ENCODE results near the gene ACTL8. TPM values are rescaled to one million over a fixed set of nuclear protein-coding genes. Genes with fewer than 3 reads are reported as not detected.

The ACTL8 gene
- total RNA-seq, 1 experiment from 2014 or later, result 0.69 TPM

- ATAC-seq, result no peak
- Histone ChIP-seq H3K4me3 (replicated peaks in 1 of 2; ENCODE audit: low read depth in 1 of 2, low read length in 2 of 2) (no peak overlapping the region), H3K79me2 (ENCODE audit: insufficient read depth, low read length) (no peaks in the 10 kb centered on the region), H2AFZ (ENCODE audit: low read depth, low read length, poor library complexity, severe bottlenecking) (no peak overlapping the region), H3K9me2 (ENCODE audit: insufficient read depth) (no peaks in the 10 kb centered on the region), H3K4me1 (ENCODE audit: control insufficient read depth in 1 of 2, insufficient read depth in 2 of 2, low read length in 2 of 2) (peaks cover 0 to 9% of the 10 kb centered on the region in 2 experiments; a peak in 1 of 4 replicates), H3K36me3 (ENCODE audit: control insufficient read depth in 1 of 2, insufficient read depth in 2 of 2, low read length in 2 of 2) (no peaks in the 10 kb centered on the region), H4K20me1 (ENCODE audit: insufficient read depth) (no peaks in the 10 kb centered on the region), H3K27me3 (ENCODE audit: insufficient read depth, low read length) (no peaks in the 10 kb centered on the region), H3K9ac (ENCODE audit: low read length) (no peak overlapping the region), H3K27ac (ENCODE audit: low read depth, low read length) (no peak overlapping the region), H3K9me3 (ENCODE audit: control insufficient read depth in 1 of 2, insufficient read depth in 1 of 2, low read depth in 1 of 2, low read length in 2 of 2) (no peaks in the 10 kb centered on the region), H3K4me2 (ENCODE audit: low read length) (no peak overlapping the region)
- ChIA-PET RAD21 (ENCODE audit: low non-redundant PET in 1 of 2, low total read pairs in 2 of 2, uncharacterized antibody in 2 of 2, unreplicated experiment in 2 of 2) (no interaction called here), CTCF (no interaction called here), POLR2A (no interaction called here)
- TF ChIP-seq EZH2 (IDR thresholded peaks at IDR 0.05) (no peak), YY1 (IDR thresholded peaks at IDR 0.05; ENCODE audit: extremely low read depth, insufficient replicate concordance, low read depth, low read length) (no peak), POLR2A (IDR thresholded peaks at IDR 0.05; ENCODE audit: borderline replicate concordance, extremely low read depth, insufficient read depth, insufficient read length) (no peak), ATF3 (IDR thresholded peaks at IDR 0.05) (no peak), SIN3A (IDR thresholded peaks at IDR 0.05; ENCODE audit: low read depth) (no peak), MAX (IDR thresholded peaks at IDR 0.05) (no peak), POLR2AphosphoS5 (IDR thresholded peaks at IDR 0.05; ENCODE audit: low read depth, low read length) (no peak), TCF7L2 (IDR thresholded peaks at IDR 0.05; ENCODE audit: borderline replicate concordance, extremely low read depth, insufficient read depth, insufficient read length) (no peak), JUND (IDR thresholded peaks at IDR 0.05) (no peak), ZBTB33 (IDR thresholded peaks at IDR 0.05; ENCODE audit: extremely low read depth, insufficient replicate concordance, low read length) (no peak), EZH2phosphoT487 (IDR thresholded peaks at IDR 0.05; ENCODE audit: borderline replicate concordance) (no peak), REST (IDR thresholded peaks at IDR 0.05; ENCODE audit: low read depth) (no peak), SRF (IDR thresholded peaks at IDR 0.05; ENCODE audit: low read depth) (no peak), EGR1 (IDR thresholded peaks at IDR 0.05; ENCODE audit: low read depth) (no peak), CTCF (IDR thresholded peaks at IDR 0.05 in 2 of 3, conservative IDR thresholded peaks at IDR 0.05 in 1 of 3; ENCODE audit: borderline replicate concordance in 1 of 3, insufficient read depth in 1 of 3, low read depth in 2 of 3, low read length in 2 of 3) (no peak)
- intact Hi-C loops (cut with micrococcal nuclease), result no loop called here
- no TSS peak for BruUV-seq (replicated peaks)
- no peak for DNase-seq (ENCODE audit: low read depth, low spot score)
These were observed 107.0 kb downstream of the ACTL8 start for GRCh38 chr1:17862121-17862520.
